HG03139 (cell line): Measurements from ENCODE around the gene DNASE2B.

Experiments used
- ATAC-seq: cut with Tn5 transposase; IDR thresholded peaks from one replicate; pipeline ENCODE4 v1.9.1; 2021; ENCODE audit not compliant: unreplicated experiment

The DNASE2B gene

DNA sequence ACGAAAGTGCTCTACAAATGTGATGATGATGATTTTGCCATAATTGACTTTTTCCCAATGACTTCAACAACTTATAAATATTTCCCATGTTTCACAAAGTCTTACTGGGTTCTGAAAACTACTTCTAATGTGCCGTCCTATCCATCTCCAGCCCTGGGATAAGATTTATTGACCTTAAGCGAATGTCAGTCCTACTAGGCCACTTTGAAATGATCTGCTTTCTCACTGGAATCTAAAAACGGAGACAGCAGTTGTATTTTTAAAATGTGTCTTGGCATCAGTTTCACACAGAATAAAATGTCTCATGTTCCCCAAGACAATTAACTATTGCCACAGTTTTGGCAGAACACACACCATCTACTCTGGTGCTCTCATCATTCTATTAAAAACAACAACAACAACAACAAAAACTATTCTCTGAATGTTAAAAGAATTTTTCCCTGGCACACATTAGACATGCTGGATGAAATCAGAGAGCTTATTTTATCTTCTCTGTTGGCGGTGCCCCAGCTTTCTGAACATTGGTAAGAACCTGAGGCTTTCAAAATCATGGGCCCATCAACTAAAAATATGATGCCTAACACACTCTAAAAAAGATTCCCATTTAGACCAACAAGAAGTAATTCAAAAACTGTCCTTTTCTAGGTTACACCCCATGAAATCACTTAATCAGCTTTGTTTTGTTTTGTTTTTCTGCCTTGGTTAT is 23.1 kb upstream of the DNASE2B start:
- no peak for ATAC-seq

- ATAC-seq: no peak
These were observed 22.0 kb upstream of the DNASE2B start for GRCh38 chr1:84376000-84376910.

DNA sequence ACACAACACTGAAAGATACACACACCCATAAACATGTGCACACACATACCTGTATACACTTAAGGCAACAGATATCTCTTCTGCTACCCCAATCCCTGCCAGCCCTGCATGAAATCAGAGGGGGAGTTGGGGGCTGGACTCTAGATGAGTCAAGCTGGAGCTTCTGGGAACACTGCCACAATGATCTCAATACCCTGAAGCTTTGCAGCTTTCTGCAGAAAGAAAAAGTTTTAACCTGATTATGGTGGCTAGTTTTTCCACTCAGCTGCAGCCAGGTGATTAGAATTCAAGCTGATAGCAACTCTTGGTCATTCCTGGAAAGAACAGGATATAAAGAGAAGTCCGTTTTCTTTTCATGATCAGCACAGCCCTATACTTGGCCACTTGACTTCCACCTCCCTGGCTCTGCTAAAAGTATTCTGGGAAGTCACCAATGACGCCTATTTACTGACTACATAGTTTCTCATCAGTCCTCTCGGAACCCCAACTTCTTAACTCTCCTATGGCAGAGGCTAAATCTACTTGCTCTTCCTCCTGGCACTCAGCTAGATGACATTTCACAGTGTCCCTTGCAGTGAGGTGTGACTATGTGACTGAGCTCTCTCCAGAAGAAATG is 20.7 kb upstream of the DNASE2B start:
- ATAC-seq: no peak

DNA sequence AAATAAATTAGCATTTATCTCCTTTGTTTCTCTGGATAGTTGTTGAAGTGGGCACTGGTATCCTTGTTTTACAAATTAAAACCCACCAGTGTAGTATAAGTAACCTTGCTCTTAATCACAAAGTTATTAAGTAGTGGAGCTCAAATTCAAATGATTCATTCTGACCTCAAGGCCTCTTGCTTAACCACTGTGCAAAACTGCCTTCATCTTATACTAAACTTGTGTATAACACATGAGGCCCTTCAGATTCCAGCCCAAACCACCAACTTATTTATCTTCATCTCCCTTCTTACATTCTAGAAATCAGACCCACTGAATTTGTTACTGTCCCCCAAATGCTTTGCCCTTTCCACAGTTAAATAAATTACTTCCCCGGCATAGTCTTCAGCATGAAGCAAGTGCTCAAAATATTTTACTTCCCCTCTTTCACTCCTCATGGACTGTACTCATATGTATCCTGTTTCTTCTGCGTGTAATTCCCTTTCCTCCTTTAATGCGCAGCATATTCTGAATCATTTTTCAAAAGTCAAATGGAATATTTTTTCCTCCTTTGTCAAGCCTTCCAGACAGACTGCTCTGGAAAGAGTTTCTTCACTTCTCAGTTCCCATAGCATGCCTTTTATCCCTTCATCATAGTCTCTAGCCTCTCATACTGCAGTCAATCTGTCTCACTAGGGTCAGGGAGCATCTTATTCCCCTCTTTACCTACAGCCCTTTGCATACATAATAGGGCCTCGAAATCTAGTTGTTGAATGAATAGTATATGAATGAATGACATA is 19.0 kb upstream of the DNASE2B start:
- ATAC-seq: no peak

DNA sequence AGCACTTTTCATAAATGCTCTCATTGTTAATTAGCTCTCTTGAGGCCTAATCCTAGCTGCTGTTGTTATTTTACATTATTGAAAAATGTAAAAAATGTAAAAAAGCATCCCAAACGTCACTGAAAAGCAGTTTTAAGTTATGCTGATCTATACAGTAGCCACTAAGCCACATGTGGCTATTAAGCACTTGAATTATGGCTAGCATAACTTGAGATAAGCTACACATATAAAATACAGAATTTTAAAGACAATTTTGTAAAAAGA is 18.4 kb upstream of the DNASE2B start:
- no peak for ATAC-seq

DNA sequence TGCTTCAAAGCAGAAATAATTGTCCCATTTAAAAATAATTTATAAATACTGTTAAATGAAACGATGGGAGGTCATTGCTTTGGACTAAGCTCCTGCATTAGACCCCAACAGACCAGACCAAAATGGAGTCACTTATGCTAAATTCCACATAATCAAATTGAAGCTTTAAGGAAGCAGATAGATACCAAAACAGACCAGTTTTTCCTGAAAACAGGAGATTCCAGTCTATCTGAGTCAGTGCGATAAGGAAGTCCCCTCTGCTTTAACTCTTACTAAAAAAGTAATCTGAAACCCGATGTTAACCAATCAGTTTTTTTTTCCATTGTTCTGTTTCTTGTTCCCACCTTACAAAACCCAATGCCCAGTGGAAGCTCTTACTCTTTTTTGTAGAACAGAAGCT is 16.2 kb upstream of the DNASE2B start:
- ATAC-seq: no peak

DNA sequence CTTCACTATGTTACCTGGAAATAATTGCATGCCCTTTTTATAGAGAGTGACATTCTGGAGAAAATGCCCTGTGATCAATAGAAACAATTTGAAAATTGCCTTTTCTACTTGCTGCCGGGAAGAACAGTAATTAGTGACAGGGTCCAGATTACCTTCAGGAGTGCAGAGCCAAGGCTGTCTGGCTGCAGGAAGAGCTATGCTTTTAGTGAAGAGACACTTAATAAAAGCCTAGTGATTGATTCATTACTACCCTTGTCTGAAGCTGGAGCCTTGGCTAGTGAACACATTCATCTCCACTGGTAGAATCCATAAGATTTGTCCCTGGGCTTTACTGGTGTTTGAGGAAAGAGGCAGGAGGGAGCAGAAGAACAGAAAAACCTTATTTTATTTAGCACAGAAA is 12.9 kb upstream of the DNASE2B start:
- no peak for ATAC-seq

DNA sequence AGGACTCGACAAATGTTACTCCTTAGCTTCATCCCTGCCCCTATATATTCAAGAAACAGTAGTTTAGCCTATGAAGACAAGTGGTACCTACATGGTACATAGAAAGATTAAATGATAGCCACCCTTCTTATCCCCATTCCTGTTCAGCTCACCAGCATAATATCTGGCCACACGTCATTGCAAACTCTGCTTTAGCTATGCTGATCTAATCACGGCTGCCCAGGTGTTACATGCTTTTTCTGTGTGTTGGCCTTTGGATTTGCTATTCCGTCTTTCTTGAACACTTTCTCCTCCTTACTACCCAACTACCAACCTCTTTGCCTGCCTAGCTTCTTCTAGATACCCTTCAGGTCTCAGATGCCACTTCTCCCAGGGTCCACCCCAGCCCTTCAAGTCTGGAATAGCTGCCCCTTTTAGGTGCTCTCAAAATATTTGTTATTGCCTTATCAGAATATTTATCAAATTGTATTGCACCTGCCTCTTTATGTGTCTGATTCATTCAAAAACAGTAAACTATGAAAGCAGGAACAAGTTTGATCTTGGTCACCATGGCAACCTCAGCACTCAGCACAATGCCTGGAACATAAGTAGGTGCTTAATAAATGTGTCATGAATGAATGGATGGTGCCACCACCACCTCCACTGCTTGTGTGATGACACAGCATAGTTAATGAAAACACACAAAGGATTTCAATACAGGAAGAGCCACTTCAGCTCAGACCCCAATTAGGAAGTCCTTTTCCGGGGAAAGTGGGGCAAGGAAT is 11.4 kb upstream of the DNASE2B start:
- ATAC-seq: no peak

- no peak for ATAC-seq
These were observed 10.7 kb upstream of the DNASE2B start for GRCh38 chr1:84387480-84388163.

DNA sequence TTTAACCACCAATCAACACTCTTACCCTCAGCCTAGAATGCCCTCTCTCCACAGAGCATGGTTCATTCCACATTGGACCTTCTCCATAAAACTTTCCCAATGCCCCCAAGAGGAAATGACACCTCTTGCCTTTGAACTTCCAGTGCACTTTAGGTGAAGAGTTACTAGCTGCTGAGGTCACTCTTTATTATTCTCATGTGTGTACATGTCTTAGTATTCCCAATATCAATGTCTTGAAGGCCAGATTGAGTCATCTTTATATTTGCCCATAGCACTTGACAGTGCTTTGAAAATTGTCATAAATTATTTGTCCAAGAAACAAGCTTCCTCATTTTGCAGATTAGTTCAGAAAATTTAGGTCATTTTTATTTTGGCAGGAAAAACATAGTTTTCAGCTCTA is 8.1 kb upstream of the DNASE2B start:
- ATAC-seq: no peak

GRCh38 chr1:84401156-84401555 is 2.9 kb downstream of the DNASE2B start:
- no peak for ATAC-seq

GRCh38 chr1:84402060-84402459 is 3.8 kb downstream of the DNASE2B start:
- ATAC-seq: no peak

DNA sequence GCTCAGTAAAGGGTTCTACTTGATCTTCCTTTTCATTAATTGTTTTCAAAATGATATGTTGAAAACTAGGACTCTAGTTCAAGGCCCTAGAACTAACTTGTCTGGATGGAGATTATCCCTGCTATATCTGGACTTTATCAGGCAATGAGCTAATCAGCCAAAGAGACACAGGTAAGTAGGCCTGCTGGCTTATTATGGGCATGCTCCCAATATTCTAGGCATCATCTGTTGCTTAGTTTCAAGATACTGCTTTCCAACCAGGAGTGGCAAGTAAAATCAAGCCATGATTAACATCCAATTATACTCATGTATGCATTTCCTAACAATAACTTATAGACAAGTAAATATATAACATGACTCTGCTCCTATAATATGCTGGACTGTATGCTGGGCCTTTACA is 4.2 kb downstream of the DNASE2B start:
- ATAC-seq: no peak

GRCh38 chr1:84403347-84403746 is 5.1 kb downstream of the DNASE2B start:
- no peak for ATAC-seq

- no peak for ATAC-seq
These were observed 8.1 kb downstream of the DNASE2B start for GRCh38 chr1:84406346-84406861.

GRCh38 chr1:84407524-84407923 is 9.2 kb downstream of the DNASE2B start:
- ATAC-seq: no peak

- no peak for ATAC-seq
These were observed 9.7 kb downstream of the DNASE2B start for GRCh38 chr1:84407958-84408422.

DNA sequence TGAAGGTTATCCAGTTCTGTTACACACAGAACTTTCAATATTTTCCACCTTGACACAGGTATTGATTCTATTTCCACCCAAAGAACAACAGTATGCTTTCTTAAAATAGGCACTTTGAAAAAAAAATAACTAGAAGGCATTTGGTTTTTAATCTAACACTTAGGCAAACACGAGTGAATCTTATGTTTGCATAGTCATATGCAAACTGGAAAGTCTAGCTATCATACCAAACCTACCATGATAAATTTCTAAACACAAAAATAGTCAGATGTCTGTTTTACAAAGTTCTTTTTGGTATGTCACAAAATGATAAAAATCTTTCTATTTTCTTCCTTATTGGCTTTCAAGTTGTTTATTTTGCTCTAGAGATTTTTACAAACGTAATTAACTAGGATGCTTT is 11.6 kb downstream of the DNASE2B start:
- ATAC-seq: no peak

GRCh38 chr1:84410328-84411095 is 12.2 kb downstream of the DNASE2B start:
- ATAC-seq: no peak
